CD14-positive monocyte (primary cell): ENCODE measurements around the gene ZBTB26. TPM values are rescaled to one million over a fixed set of nuclear protein-coding genes. Genes with fewer than 3 reads are reported as not detected.

Experiments used
- DNase-seq, 3 donors: peaks; one replicate each; pipeline ENCODE4 v3.0.0-alpha.2; 2011 to 2022
- H2AFZ ChIP-seq: 2 replicates; pipeline ENCODE4 v1.6.0; 2012; ENCODE audit warnings: mild to moderate bottlenecking, low read depth, low read length, inconsistent platforms; ENCODE audit not compliant: insufficient read depth, poor library complexity, severe bottlenecking
- H3K27ac ChIP-seq, 2 donors: 1 replicate in 1 of 2; 2 replicates in 1 of 2; pipeline ENCODE4 v1.5.1; 2012 to 2013; ENCODE audit warnings: low read length in 2 of 2, control low read depth in 1 of 2, inconsistent platforms in 1 of 2, low read depth in 1 of 2, mild to moderate bottlenecking in 1 of 2
- H3K27me3 ChIP-seq, 2 donors: one replicate each; pipeline versions ENCODE4 v1.6.0 to v1.6.1; 2011 to 2013; ENCODE audit warnings: low read length in 2 of 2; ENCODE audit not compliant: control insufficient read depth in 2 of 2, insufficient read depth in 2 of 2
- H3K36me3 ChIP-seq, 2 donors: replicated peaks in 1 of 2; 1 replicate in 1 of 2; 2 replicates in 1 of 2; pipeline versions ENCODE4 v1.5.1 to v1.6.1; 2012 to 2013; ENCODE audit warnings: low read length in 2 of 2, control low read depth in 1 of 2, inconsistent platforms in 1 of 2, mild to moderate bottlenecking in 1 of 2; ENCODE audit not compliant: insufficient read depth in 2 of 2, control insufficient read depth in 1 of 2
- H3K4me1 ChIP-seq, 2 donors: 1 replicate in 1 of 2; 2 replicates in 1 of 2; pipeline versions ENCODE4 v1.5.1 to v1.6.1; 2012 to 2013; ENCODE audit warnings: low read length in 2 of 2, control low read depth in 1 of 2, inconsistent platforms in 1 of 2, mild to moderate bottlenecking in 1 of 2, moderate library complexity in 1 of 2; ENCODE audit not compliant: insufficient read depth in 2 of 2, control insufficient read depth in 1 of 2
- H3K4me2 ChIP-seq: replicated peaks from 2 replicates; pipeline ENCODE3; 2012; ENCODE audit warnings: low read length, moderate library complexity, mild to moderate bottlenecking; ENCODE audit not compliant: poor library complexity, severe bottlenecking; ENCODE audit errors: extremely low read depth
- H3K4me3 ChIP-seq, 3 experiments: fragments of 200-600 bp in 1 of 3; sonication (generic) in 1 of 3; replicated peaks in 1 of 3; 1 replicate in 2 of 3; 2 replicates in 1 of 3; pipeline ENCODE4 v1.5.1; 2011 to 2013; ENCODE audit warnings: low read length in 3 of 3, mild to moderate bottlenecking in 3 of 3, control low read depth in 2 of 3, low read depth in 2 of 3, inconsistent platforms in 1 of 3, moderate library complexity in 1 of 3
- H3K79me2 ChIP-seq: 2 replicates; pipeline ENCODE4 v1.6.0; 2012; ENCODE audit warnings: mild to moderate bottlenecking, control low read depth, inconsistent platforms, low read length, moderate library complexity; ENCODE audit not compliant: insufficient read depth
- H3K9ac ChIP-seq: 2 replicates; pipeline ENCODE4 v1.6.0; 2017; ENCODE audit warnings: low read length, mild to moderate bottlenecking; ENCODE audit not compliant: insufficient read depth, poor library complexity, severe bottlenecking
- H3K9me3 ChIP-seq, 2 donors: replicated peaks in 1 of 2; 1 replicate in 1 of 2; 2 replicates in 1 of 2; pipeline versions ENCODE4 v1.5.1 to v1.6.1; 2012 to 2013; ENCODE audit warnings: low read length in 2 of 2, control low read depth in 1 of 2; ENCODE audit not compliant: control insufficient read depth in 1 of 2, insufficient read depth in 1 of 2
- H4K20me1 ChIP-seq: 2 replicates; pipeline ENCODE4 v1.6.0; 2012; ENCODE audit warnings: mild to moderate bottlenecking, low read length, control low read depth, moderate library complexity; ENCODE audit not compliant: insufficient read depth
- H3K27ac Mint-ChIP-seq, 7 donors: one replicate each; pipeline ENCODE4 v1.8.0; 2020; ENCODE audit warnings: mild to moderate bottlenecking in 7 of 7, mixed read lengths in 7 of 7, moderate library complexity in 6 of 7, inconsistent platforms in 2 of 7
- H3K27me3 Mint-ChIP-seq, 3 donors: one replicate each; pipeline ENCODE4 v1.8.0; 2021 to 2022; ENCODE audit warnings: low read depth in 3 of 3, mild to moderate bottlenecking in 3 of 3, mixed read lengths in 3 of 3, moderate library complexity in 3 of 3, inconsistent platforms in 1 of 3
- H3K36me3 Mint-ChIP-seq, 2 donors: one replicate each; pipeline ENCODE4 v1.8.0; 2020; ENCODE audit warnings: mixed read lengths in 2 of 2, inconsistent platforms in 1 of 2, mild to moderate bottlenecking in 1 of 2
- H3K4me1 Mint-ChIP-seq: one replicate; pipeline ENCODE4 v1.8.0; 2020; ENCODE audit warnings: mild to moderate bottlenecking, mixed read lengths
- H3K4me3 Mint-ChIP-seq, 2 donors: one replicate each; pipeline ENCODE4 v1.8.0; 2020; ENCODE audit warnings: mild to moderate bottlenecking in 2 of 2, mixed read lengths in 2 of 2, moderate library complexity in 1 of 2
- H3K9me3 Mint-ChIP-seq, 7 donors: one replicate each; pipeline ENCODE4 v1.8.0; 2020 to 2022; ENCODE audit warnings: mixed read lengths in 7 of 7, mild to moderate bottlenecking in 6 of 7, moderate library complexity in 6 of 7, inconsistent platforms in 2 of 7
- WGBS: methylation state at CpG from one replicate; pipeline ENCODE4 v1.1.5; 2013; ENCODE audit warnings: missing lambda C conversion rate; ENCODE audit not compliant: insufficient coverage; 5-methylcytosine and 5-hydroxymethylcytosine counted together
- intact Hi-C, 2 donors: fragments of 100-400 bp; cut with micrococcal nuclease; formaldehyde crosslinking; loops; one replicate each; pipeline versions ENCODE4 v1.15.0 to v1.15.1; 2023
- polyA plus RNA-seq, 3 donors: library from polyadenylated mRNA; depleted of rRNA in 1 of 3; unstranded in 2 of 3; stranded (reverse) in 1 of 3; fragments of 300-500 nt in 2 of 3; fragments of >200 nt in 1 of 3; fragmentation: Illumina TruSeq in 2 of 3; gene quantifications; 1 replicate in 2 of 3; 2 replicates in 1 of 3; pipeline ENCODE4 v1.2.3, GENCODE V29; 2012 to 2021
- TF ChIP-seq, protein P1 (sequence below): fragments of 200-600 bp; IDR thresholded peaks from one replicate; pipeline ENCODE4 v1.8.0; 2022; ENCODE audit warnings: antibody characterized with exemption, mild to moderate bottlenecking

The ZBTB26 gene
- polyA plus RNA-seq, 3 donors, result 0.42 to 5.1 (median 0.48) TPM

GRCh38 chr9:122939601-122940000 is 8.3 kb upstream of the ZBTB26 start:
- no peaks in the 10 kb centered on the region for H3K27me3 ChIP-seq
- Mint-ChIP-seq H3K4me3 (peak overlapping the region in 1 of 2 donors; percentile 86), H3K27ac (peak overlapping the region; percentile 41 to 94 (median 64)), H3K36me3 (peaks cover 28 to 37% of the 10 kb centered on the region in 2 donors), H3K4me1 (peaks cover 40% of the 10 kb centered on the region), H3K27me3 (peaks cover 0 to 2% (median 0%) of the 10 kb centered on the region in 3 donors), H3K9me3 (peaks cover 0 to 2% (median 0%) of the 10 kb centered on the region in 7 donors)
- peak overlapping the region; percentile 41 to 82 for H3K27ac ChIP-seq
- H3K36me3 ChIP-seq, result peaks cover 8 to 30% of the 10 kb centered on the region in 2 donors
- peak overlapping the region in 1 of 3 experiments; percentile 82 for H3K4me3 ChIP-seq
- H2AFZ ChIP-seq, result peak overlapping the region; percentile 80
- peak in 1 of 3 donors; percentile 42 for DNase-seq
- TF ChIP-seq, protein P1, sequence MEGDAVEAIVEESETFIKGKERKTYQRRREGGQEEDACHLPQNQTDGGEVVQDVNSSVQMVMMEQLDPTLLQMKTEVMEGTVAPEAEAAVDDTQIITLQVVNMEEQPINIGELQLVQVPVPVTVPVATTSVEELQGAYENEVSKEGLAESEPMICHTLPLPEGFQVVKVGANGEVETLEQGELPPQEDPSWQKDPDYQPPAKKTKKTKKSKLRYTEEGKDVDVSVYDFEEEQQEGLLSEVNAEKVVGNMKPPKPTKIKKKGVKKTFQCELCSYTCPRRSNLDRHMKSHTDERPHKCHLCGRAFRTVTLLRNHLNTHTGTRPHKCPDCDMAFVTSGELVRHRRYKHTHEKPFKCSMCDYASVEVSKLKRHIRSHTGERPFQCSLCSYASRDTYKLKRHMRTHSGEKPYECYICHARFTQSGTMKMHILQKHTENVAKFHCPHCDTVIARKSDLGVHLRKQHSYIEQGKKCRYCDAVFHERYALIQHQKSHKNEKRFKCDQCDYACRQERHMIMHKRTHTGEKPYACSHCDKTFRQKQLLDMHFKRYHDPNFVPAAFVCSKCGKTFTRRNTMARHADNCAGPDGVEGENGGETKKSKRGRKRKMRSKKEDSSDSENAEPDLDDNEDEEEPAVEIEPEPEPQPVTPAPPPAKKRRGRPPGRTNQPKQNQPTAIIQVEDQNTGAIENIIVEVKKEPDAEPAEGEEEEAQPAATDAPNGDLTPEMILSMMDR, result no peak
- H4K20me1 ChIP-seq, result peaks cover 34% of the 10 kb centered on the region
- H3K9ac ChIP-seq, result no peak overlapping the region
- peaks cover 66% of the 10 kb centered on the region for H3K79me2 ChIP-seq
- no peaks in the 10 kb centered on the region for H3K9me3 ChIP-seq
- H3K4me2 ChIP-seq, result peak overlapping the region; percentile 72
- H3K4me1 ChIP-seq, result peaks cover 35 to 40% of the 10 kb centered on the region in 2 donors
- intact Hi-C loops, result no loop called here
- no CpG with 5 or more reads among the region's 4 CpGs for WGBS

DNA sequence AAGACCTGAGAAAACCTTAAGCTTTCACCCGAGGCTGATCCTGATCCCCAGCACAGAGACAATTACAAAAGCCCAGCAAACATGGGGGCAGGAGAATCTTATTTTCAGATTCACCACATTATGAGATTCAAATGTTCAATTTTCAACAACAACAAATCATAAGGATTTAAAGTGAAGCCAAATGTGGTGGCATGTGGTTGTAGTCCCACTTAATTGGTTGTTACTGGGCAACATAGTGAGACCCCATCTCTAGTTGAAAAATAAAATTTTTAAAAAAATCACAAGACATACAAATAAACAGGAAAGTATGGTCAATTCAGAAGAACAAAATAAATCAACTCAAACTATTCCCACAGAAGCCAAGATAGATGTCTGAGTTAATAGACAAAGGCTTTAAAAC is 5.6 kb upstream of the ZBTB26 start:
- peaks cover 37% of the 10 kb centered on the region for H3K4me1 Mint-ChIP-seq
- H3K27me3 Mint-ChIP-seq, result no peaks in the 10 kb centered on the region
- Histone ChIP-seq H2AFZ (no peak overlapping the region), H3K9me3 (no peaks in the 10 kb centered on the region), H3K4me3 (no peak overlapping the region), H3K36me3 (peaks cover 8 to 24% of the 10 kb centered on the region in 2 donors), H3K27ac (no peak overlapping the region), H4K20me1 (peaks cover 9% of the 10 kb centered on the region), H3K9ac (no peak overlapping the region), H3K4me2 (no peak overlapping the region), H3K4me1 (peaks cover 30 to 37% of the 10 kb centered on the region in 2 donors), H3K27me3 (no peaks in the 10 kb centered on the region), H3K79me2 (peaks cover 66% of the 10 kb centered on the region)
- H3K27ac Mint-ChIP-seq, result no peak overlapping the region
- H3K4me3 Mint-ChIP-seq, result no peak overlapping the region
- no peak for DNase-seq
- H3K36me3 Mint-ChIP-seq, result peaks cover 26 to 33% of the 10 kb centered on the region in 2 donors
- TF ChIP-seq, protein P1, result no peak
- H3K9me3 Mint-ChIP-seq, result no peaks in the 10 kb centered on the region
- intact Hi-C loops, result no loop called here
- no CpG with 5 or more reads among the region's 1 CpG for WGBS
